NT2/D1 (cell line): Measurements from ENCODE around the gene SLC35E1.

ENCODE experiments used
- DNase-seq: peaks from one replicate; pipeline ENCODE4 v3.0.0-alpha.2; 2011; ENCODE audit warnings: low read depth, low spot score
- H3K27me3 ChIP-seq: 2 replicates; pipeline ENCODE4 v1.6.0; 2011; ENCODE audit warnings: mild to moderate bottlenecking; ENCODE audit not compliant: insufficient read length, insufficient read depth
- H3K36me3 ChIP-seq: 2 replicates; pipeline ENCODE4 v1.6.1; 2011; ENCODE audit warnings: mild to moderate bottlenecking, low read length, mixed read lengths; ENCODE audit not compliant: insufficient read depth, insufficient read length
- H3K4me1 ChIP-seq: 2 replicates; pipeline ENCODE4 v1.5.1; 2011; ENCODE audit not compliant: insufficient read depth, insufficient read length
- H3K4me3 ChIP-seq: 2 replicates; pipeline ENCODE4 v1.5.1; 2011; ENCODE audit warnings: low read depth; ENCODE audit not compliant: insufficient read length
- H3K9ac ChIP-seq: 2 replicates; pipeline ENCODE4 v1.6.0; 2011; ENCODE audit warnings: low read depth; ENCODE audit not compliant: insufficient read length
- H3K9me3 ChIP-seq: 2 replicates; pipeline ENCODE4 v1.5.1; 2011; ENCODE audit warnings: mild to moderate bottlenecking, low read length; ENCODE audit not compliant: insufficient read depth
- SUZ12 ChIP-seq: IDR thresholded peaks from 2 replicates; pipeline ENCODE4 v1.6.1; 2011; ENCODE audit not compliant: insufficient read length, insufficient read depth; ENCODE audit errors: extremely low read depth
- YY1 ChIP-seq: IDR thresholded peaks from 2 replicates; pipeline ENCODE4 v1.6.1; 2011; ENCODE audit not compliant: insufficient read length, insufficient read depth
- ZNF274 ChIP-seq: IDR thresholded peaks from 2 replicates; pipeline ENCODE4 v1.6.1; 2011; ENCODE audit warnings: mild to moderate bottlenecking, low read depth, low read length

Gene SLC35E1

DNA sequence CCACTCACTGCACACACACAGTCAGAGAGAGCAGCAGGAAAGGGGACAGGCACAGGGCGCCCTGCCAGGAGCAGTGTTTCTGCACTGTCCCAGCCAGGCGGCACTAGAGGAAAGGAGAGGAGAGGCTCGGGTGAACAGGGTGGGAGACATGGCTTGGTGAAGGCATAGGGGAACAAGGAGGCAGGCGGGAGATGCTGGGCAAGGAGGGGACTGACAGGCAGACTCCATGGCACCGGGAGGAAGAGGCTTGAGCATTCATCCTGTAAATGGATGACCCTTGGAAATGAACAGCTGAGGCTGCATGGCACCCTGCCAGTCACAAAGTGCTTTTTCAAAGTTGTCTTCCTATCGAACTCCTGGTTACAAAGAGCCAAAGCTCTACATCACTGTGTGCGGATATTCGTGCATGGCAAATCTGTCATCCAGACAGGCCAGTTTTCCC lies 33.4 kb upstream of the SLC35E1 start:
- Histone ChIP-seq H3K4me1 (peaks cover 13% of the 10 kb centered on the region), H3K9ac (no peak overlapping the region), H3K36me3 (peaks cover 14% of the 10 kb centered on the region), H3K9me3 (no peaks in the 10 kb centered on the region), H3K27me3 (no peaks in the 10 kb centered on the region), H3K4me3 (no peak overlapping the region)
- DNase-seq = no peak
- no peak for TF ChIP-seq ZNF274
- TF ChIP-seq SUZ12 = no peak
- TF ChIP-seq YY1 = no peak

DNA sequence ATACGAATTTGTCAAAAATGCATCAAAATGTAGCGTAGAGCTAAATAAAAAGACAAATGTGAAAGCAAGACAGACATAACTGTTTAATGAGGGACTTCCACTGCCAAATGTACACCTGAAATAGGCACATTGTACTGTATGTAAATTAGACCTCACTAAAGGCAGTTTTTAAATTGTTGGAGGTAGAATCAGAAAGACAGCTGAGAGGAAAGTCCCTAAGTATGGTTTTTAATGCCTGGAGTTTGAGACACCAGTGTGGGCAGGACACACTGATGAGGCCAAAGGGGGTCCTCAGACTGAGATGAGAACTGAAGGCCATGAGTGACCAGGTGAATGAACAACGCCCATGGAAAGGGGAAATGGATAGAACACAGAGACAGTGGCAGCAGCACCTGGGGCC lies 32.9 kb upstream of the SLC35E1 start:
- Histone ChIP-seq H3K27me3 (no peaks in the 10 kb centered on the region), H3K9ac (no peak overlapping the region), H3K36me3 (peaks cover 14% of the 10 kb centered on the region), H3K4me1 (peaks cover 17% of the 10 kb centered on the region), H3K4me3 (no peak overlapping the region), H3K9me3 (no peaks in the 10 kb centered on the region)
- no peak for DNase-seq
- TF ChIP-seq SUZ12 (no peak), ZNF274 (no peak), YY1 (no peak)

DNA sequence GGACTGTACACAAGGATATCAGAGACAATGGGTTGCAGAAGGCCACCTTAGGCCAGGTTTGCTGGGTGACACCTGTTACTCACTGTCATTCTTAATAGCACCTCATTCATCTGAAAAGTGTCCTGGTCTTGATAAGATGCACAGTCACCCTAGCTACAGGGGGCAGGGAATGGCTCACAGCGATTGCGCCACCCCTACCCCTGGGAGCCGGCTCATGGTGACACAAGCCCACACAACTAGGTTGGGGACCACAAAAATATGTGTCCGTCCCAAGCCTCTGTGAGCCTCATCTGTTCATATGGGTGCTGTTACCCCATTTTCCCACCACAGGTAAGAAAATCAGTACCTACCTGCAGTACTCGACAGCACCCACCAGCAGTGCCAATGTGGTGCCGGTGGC lies 32.4 kb upstream of the SLC35E1 start:
- Histone ChIP-seq H3K4me3 (no peak overlapping the region), H3K9ac (no peak overlapping the region), H3K4me1 (peaks cover 22% of the 10 kb centered on the region), H3K36me3 (peaks cover 14% of the 10 kb centered on the region), H3K27me3 (no peaks in the 10 kb centered on the region), H3K9me3 (no peaks in the 10 kb centered on the region)
- no peak for DNase-seq
- TF ChIP-seq ZNF274 (no peak), YY1 (no peak), SUZ12 (no peak)

DNA sequence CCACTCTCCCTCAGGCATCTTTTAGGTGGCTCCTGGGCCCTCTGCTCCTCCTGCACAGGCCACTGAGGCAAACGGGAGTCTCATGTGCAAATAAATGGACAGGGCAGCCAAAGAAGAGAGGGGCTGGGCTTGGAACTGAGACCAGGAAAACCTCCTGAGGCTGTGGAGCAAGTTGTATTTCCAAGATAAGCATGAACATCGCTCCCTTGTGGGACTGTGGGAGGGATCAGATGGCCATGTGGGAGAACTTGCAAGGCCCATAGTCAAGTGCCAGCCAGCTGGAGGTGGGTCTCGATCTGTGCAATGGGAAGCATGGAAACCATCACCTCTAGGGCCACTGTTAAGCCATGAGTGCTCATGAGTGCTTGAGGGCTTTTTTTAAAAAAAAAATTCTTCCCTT lies 30.9 kb upstream of the SLC35E1 start:
- H3K4me3 ChIP-seq = no peak overlapping the region

DNA sequence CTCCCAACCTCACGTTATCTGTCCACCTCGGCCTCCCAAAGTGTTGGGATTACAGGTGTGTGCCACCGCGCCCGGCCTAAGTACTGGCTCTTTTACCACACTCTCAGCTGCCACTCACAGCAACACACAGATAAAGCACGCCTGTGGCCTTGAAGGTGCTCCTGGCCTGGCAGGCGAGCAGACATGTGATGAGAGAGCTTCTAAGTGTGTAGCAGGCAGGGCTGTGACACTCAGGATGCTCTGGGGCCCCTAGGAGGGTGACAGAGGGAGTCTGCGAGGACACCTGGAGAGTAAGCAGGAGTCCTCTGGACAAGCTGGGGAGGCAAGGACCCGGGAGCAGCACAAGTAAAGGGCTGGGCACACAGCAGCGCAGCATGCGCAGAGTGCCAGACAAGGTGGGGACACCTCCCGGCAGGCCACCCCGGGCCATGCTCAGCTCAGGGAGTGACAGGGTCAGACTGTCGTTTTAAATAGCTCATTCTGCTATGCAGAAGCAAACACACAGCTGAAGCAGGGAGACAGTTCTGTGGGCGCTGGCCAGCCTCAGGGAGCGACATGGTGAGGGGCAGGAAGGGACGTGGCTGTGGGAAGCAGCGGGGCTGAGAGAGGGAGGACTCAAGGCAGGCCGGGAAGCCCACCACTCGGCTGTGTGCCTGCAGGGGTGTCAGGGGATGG lies 29.3 kb upstream of the SLC35E1 start:
- no peak overlapping the region for H3K4me3 ChIP-seq
- H3K9ac ChIP-seq = no peak overlapping the region
- H3K4me1 ChIP-seq = peaks cover 20% of the 10 kb centered on the region
- H3K36me3 ChIP-seq = peaks cover 16% of the 10 kb centered on the region
- no peaks in the 10 kb centered on the region for H3K27me3 ChIP-seq
- no peak for DNase-seq
- TF ChIP-seq YY1 (no peak), SUZ12 (no peak), ZNF274 (no peak)
- no peaks in the 10 kb centered on the region for H3K9me3 ChIP-seq

More for the DNA sequence above, 30.9 kb upstream of the SLC35E1 start:
- DNase-seq = no peak
- no peak for TF ChIP-seq YY1
- TF ChIP-seq SUZ12 = no peak
- TF ChIP-seq ZNF274 = no peak
- no peaks in the 10 kb centered on the region for H3K9me3 ChIP-seq
- peaks cover 16% of the 10 kb centered on the region for H3K36me3 ChIP-seq
- H3K4me1 ChIP-seq = peaks cover 22% of the 10 kb centered on the region
- no peak overlapping the region for H3K9ac ChIP-seq
- no peaks in the 10 kb centered on the region for H3K27me3 ChIP-seq

DNA sequence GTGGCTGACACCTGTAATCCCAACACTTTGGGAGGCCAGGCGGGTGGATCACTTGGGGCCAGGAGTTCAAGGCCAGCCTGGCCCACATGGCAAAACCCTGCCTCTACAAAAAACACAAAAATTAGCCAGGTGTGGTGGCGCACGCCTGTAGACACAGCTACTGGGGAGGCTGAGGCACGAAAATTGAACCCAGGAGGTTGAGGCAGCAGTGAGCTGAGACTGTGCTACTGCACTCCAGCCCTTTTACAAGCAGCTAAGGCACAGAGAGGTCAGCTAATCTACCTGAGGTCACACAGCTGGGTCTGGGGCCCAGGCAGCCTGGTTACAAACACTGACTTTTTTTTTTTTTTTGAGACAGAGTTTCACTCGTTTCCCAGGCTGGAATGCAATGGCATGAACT lies 28.6 kb upstream of the SLC35E1 start:
- Histone ChIP-seq H3K4me1 (peaks cover 17% of the 10 kb centered on the region), H3K9me3 (no peaks in the 10 kb centered on the region), H3K4me3 (no peak overlapping the region), H3K36me3 (peaks cover 16% of the 10 kb centered on the region), H3K9ac (no peak overlapping the region), H3K27me3 (no peaks in the 10 kb centered on the region)
- no peak for DNase-seq
- no peak for TF ChIP-seq SUZ12
- no peak for TF ChIP-seq ZNF274
- no peak for TF ChIP-seq YY1

DNA sequence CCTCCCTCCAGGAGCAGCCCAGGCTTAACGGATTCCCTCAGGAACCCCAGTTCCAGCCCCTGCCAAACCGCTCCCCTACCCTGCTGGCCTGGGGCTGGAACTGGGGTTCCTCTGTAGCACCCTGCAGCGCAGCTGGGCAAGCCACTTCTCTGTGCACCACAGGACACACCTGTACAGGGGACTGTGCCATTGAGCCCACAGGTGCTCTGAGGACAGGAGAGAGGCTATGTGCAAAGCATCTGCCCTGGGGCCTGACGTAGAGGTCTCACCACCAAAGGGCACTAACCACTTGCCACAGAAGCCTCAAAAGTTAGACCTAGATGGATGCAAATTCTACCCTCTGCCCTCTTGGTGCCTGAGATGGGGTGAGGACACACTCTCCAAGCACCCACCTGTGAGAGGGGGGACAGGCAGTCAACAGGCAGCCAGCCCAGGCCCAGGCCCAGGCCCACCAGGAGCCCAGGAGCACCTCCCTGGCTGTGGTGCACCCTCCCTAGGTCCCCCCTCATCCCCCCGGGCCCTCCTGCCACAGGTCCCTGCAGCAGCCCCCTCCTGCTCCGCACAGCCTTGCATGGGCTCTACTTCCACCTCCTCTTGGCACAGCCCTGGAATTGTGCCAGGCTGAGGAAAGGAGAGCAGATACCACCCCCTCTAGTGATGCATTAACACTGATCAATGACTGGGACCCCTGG lies 27.6 kb upstream of the SLC35E1 start:
- H3K4me1 ChIP-seq = peaks cover 16% of the 10 kb centered on the region
- no peak for DNase-seq
- no peak for TF ChIP-seq ZNF274
- no peak for TF ChIP-seq SUZ12
- no peak for TF ChIP-seq YY1
- no peak overlapping the region for H3K4me3 ChIP-seq
- H3K36me3 ChIP-seq = peaks cover 17% of the 10 kb centered on the region
- no peak overlapping the region for H3K9ac ChIP-seq
- H3K9me3 ChIP-seq = no peaks in the 10 kb centered on the region
- H3K27me3 ChIP-seq = no peaks in the 10 kb centered on the region
